ENCODE data around the gene TTC39A. TPM values are rescaled to one million over a fixed set of nuclear protein-coding genes. Genes with fewer than 3 reads are reported as not detected.
A peak's percentile ranks its signal among the peaks of the same experiment; 100 is the strongest.

Gene TTC39A
- total RNA-seq, 3 donors from 2014 or later = 32.3 to 95.1 (median 87.0) TPM

DNA sequence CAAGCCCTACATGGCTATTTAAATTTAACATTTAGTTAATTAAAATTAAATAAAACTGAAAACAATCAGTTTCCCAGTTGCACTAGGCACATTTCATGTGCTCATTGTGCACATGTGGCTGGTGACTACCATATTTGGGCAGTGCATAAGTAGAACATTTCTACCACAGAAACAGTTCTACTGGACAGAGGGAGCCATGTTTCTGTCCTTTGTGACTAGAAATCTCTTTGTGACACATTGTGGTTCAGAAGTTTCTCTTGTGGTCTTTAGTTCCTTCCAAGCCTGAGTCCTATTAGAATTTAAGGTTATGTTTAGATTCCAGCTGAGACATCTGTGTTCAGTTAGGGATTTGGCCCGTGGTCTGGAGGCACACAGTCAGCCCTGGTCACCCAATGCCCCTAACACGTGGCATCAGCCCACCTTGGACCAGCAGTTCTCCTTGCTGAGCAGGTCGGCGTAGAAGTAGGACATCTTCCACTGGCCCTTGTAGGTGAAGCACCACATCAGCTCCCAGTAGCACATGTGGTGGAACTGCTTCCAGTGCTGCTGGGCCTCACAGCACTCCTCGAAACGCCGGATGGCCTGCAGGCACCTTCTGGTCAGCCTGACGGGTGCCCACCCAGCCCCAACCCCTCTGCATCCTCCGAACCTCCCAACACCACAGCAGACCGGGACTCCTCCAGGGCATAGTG lies 29.1 kb downstream of the TTC39A start:
- Histone ChIP-seq H3K9me3 (no peaks in the 10 kb centered on the region), H3K36me3 (ENCODE audit: low read depth) (no peaks in the 10 kb centered on the region), H3K4me1 (ENCODE audit: low read depth) (peaks cover 20% of the 10 kb centered on the region), H3K4me3 (no peak overlapping the region)
- intact Hi-C loops (cut with DNase I, micrococcal nuclease) = no loop called here
- ATAC-seq (no peak), DNase-seq (no peak)
- TF ChIP-seq, protein P1, sequence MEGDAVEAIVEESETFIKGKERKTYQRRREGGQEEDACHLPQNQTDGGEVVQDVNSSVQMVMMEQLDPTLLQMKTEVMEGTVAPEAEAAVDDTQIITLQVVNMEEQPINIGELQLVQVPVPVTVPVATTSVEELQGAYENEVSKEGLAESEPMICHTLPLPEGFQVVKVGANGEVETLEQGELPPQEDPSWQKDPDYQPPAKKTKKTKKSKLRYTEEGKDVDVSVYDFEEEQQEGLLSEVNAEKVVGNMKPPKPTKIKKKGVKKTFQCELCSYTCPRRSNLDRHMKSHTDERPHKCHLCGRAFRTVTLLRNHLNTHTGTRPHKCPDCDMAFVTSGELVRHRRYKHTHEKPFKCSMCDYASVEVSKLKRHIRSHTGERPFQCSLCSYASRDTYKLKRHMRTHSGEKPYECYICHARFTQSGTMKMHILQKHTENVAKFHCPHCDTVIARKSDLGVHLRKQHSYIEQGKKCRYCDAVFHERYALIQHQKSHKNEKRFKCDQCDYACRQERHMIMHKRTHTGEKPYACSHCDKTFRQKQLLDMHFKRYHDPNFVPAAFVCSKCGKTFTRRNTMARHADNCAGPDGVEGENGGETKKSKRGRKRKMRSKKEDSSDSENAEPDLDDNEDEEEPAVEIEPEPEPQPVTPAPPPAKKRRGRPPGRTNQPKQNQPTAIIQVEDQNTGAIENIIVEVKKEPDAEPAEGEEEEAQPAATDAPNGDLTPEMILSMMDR (IDR thresholded peaks at IDR 0.05) = no peak

DNA sequence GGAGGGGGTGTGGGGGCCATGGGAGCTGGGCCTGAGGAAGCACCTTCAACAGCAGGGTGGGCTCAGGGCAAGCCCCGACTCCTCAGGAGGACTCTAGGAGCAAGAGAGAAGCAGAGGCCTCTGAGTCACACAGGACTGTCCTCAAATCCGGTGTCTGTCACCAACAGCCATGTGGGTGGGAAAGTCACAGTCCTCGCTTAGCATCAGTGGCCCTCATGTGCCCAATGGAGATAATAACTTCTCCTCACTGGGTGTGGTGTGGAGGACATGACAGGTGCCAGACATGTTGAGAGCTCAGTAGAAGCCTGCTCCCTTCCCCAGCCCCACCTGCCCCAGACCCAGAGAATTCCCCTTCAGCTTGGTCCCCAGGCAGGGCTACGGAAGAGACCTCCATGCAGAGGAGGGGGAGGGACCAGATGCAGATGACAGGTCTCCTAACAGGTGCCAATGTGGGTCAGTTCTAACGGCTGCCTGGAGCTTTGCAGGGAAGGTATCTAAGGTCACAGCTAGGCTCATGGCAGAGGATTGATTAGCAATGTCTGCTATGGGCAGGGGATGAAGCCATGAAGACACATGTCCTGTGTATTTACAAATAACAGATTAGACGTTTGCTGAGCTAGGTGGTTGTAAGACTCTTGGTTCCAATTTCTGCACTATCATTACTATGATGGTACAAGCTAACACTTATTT lies 30.2 kb downstream of the TTC39A start:
- Histone ChIP-seq H3K4me3 (no peak overlapping the region), H3K4me1 (ENCODE audit: low read depth) (peaks cover 17% of the 10 kb centered on the region), H3K9me3 (no peaks in the 10 kb centered on the region), H3K36me3 (ENCODE audit: low read depth) (no peaks in the 10 kb centered on the region)
- intact Hi-C loops (cut with DNase I, micrococcal nuclease) = no loop called here
- DNase-seq (no peak), ATAC-seq (no peak)
- TF ChIP-seq, protein P1 (IDR thresholded peaks at IDR 0.05) = no peak

DNA sequence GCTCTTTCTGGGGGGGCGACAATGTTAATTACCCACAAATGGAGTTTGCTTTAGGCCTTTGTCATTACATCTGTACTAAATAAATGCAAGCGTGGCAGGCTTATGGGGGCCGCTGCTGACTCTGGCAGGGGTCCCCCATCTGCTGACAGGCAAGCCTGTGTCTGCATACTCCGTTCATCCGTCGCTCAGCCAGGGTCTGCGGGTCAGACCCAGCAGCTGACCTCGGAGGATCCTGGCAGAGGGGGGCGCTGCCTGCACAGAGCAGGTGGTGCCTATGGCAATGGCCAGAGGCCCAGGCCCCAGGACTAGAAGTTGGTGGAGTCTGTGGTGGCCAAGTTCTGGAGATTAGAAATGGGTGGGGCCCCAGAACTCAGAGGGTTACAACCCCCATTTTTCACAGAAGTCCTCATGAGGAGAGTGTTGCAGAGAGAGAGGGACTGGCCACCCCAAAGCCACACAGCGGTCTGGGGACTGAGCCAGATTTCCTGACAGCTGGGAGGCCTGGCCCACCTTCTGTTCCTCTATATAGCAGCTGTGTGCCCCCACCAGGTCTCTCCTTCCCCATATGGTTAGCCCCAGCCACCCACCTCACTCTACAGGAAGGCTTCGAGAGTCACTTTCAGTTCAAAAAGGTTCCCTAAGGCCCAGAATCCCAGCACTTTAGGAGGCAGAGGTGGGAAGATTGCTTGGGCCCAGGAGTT lies 31.0 kb downstream of the TTC39A start:
- DNase-seq (no peak), ATAC-seq (no peak)
- Histone ChIP-seq H3K4me1 (ENCODE audit: low read depth) (peaks cover 12% of the 10 kb centered on the region), H3K4me3 (no peak overlapping the region), H3K36me3 (ENCODE audit: low read depth) (no peaks in the 10 kb centered on the region), H3K9me3 (no peaks in the 10 kb centered on the region)
- TF ChIP-seq, protein P1 (IDR thresholded peaks at IDR 0.05) = no peak
- intact Hi-C loops (cut with DNase I, micrococcal nuclease) = no loop called here

GRCh38 chr1:51298322-51298705 lies 32.0 kb downstream of the TTC39A start:
- peaks cover 12% of the 10 kb centered on the region for H3K4me1 ChIP-seq (ENCODE audit: low read depth)
- intact Hi-C loops (cut with DNase I, micrococcal nuclease) = no loop called here
- H3K4me3 ChIP-seq = no peak overlapping the region
- no peak for DNase-seq
- H3K9me3 ChIP-seq = no peaks in the 10 kb centered on the region
- no peak for ATAC-seq
- TF ChIP-seq, protein P1 (IDR thresholded peaks at IDR 0.05) = no peak
- H3K36me3 ChIP-seq (ENCODE audit: low read depth) = no peaks in the 10 kb centered on the region

GRCh38 chr1:51297401-51298321 lies 32.7 kb downstream of the TTC39A start:
- intact Hi-C loops (cut with DNase I, micrococcal nuclease) = no loop called here
- H3K4me3 ChIP-seq = no peak overlapping the region
- H3K36me3 ChIP-seq (ENCODE audit: low read depth) = no peaks in the 10 kb centered on the region
- no peaks in the 10 kb centered on the region for H3K9me3 ChIP-seq
- H3K4me1 ChIP-seq (ENCODE audit: low read depth) = peaks cover 12% of the 10 kb centered on the region
- DNase-seq (peak; percentile 60 to 76 (median 72)), ATAC-seq (peak; percentile 81)
- TF ChIP-seq, protein P1 (IDR thresholded peaks at IDR 0.05) = no peak
